ENCODE data around the gene LHX5. TPM values are rescaled to one million over a fixed set of nuclear protein-coding genes. Genes with fewer than 3 reads are reported as not detected.
A peak's percentile ranks its signal among the peaks of the same experiment; 100 is the strongest.
"Not testable (repeated sequence)": the region's sequence is repeated elsewhere in the genome, so short reads cannot be mapped to it uniquely, and the experiment has no call there.

The LHX5 gene
- polyA plus RNA-seq (ENCODE audit: insufficient read length), result not detected

- DNase-seq, result no peak
Measured at GRCh38 chr12:113471619-113472171, at the start of gene LHX5. Gene LHX5 (minus strand): TSS chr12:113471871. CDS start chr12:113471498, 373 bp downstream.

DNA sequence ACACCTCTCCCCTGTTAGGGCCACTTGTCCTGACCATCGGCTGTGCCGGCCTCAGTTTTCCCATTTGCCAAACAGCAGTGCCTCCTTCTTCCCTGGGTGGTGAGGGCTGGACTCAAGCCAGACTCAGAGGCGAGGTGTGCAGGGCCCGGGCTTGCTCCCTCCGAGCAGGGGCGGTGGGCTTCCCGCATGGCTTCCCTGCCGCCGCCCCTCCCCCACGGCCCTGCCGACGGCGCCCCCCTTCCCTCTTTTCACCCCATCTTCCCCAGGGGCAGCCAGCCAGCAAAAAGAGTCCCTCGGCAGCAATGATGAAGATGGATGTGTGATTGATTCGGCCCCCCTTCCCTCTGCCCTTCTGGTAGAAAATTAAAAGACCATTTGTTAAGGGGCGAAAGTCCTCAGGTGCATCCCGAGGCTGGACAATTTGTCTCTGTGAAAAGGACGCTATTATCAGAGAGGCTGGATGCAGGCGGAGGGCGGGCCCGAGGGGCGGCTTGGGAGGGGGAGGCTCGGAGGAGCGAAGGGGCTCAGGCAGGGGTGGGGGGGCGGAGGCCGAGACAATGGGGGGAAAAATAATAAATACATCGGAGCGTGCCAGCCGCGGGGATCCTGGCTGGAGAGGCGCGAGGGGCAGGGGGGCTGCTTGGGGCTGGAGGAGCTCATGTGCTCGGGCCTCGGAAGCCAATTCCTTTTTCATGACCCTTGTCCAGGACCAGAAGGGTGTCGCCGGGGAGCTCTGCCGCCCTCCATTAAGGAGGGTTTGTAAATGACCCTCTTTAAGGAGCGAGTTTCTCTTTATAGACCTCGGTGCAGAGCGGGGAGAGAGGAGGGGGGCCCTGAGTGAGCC is 48.0 kb upstream of the LHX5 start:
- no peak for DNase-seq

DNA sequence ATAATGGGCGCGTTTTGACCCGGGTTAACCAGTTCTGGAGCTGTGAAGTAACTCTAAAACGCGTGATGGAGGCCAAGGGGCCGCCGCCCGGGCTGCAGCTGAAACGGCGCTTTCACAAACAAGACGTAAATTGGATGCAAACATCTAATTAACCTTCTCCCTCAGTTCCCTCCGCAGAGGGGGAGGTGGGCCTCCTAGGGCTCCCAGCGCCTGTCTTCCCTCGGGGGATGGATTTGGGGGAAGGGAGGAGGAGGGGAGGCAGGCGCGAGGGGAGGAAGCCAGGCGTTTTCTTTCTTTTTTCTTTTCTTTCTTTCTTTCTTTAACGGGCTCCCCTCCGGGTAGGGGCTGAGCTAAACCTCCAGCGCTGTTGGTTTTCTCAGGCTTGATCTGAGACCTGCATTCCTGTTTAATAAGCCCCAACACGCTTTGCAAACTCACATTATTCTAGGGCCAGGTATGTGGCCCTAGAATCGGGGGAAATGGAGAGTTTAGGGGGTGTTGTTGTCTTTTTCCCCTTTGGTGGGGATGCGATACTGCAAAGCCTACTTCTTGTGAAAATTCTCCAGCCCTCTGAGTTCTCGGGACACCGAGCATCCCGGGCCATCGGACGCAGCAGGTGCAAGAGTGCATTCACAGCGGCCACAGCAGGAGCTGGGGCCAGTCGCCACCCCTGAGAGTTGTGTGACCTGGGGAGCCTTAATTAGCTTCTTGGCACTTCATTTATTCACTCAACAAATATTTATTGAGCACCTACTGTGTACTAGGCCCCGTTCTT is 43.6 kb upstream of the LHX5 start:
- DNase-seq, result no peak

DNA sequence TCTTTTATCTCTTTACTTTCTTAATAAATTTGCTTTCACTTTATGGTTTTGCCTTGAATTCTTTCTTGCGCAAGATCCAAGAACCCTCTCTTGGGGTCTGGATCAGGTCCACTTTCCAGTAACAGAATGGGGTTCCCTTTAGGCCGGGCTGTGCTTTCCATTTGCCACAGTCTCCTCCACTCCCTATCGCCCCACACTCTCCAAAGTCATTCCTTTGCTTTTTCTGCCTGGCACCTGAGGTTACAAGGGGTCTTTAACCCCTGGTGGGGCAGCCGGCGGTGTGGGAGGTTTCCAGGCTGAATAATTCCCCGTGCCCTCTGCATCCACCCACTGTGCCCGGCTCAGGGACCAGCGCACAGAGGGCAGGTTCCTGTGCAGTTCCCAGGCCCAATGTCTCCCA is 42.9 kb upstream of the LHX5 start:
- DNase-seq, result no peak

DNA sequence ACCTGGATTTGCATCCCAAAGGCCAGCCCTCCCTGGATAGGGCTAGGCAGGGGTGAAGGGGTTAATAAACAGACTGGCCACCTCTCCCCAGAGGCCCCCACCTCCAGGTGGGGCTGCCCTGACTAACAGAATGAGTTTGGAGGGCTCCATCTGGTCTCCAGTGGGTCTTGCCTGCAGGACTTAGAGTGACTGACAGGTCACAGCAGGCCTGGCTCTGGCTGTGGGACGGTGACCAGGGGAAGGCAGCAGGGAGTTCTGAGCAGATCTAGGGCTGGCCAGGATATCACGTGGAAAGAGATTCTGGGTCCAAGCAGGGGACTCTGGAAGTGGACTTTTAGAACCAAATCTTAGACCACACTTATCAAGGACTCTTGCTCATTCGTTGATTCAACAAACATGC is 40.9 kb upstream of the LHX5 start:
- no peak for DNase-seq

- DNase-seq, result no peak
Measured at GRCh38 chr12:113506867-113507266, 35.2 kb upstream of the LHX5 start.

DNA sequence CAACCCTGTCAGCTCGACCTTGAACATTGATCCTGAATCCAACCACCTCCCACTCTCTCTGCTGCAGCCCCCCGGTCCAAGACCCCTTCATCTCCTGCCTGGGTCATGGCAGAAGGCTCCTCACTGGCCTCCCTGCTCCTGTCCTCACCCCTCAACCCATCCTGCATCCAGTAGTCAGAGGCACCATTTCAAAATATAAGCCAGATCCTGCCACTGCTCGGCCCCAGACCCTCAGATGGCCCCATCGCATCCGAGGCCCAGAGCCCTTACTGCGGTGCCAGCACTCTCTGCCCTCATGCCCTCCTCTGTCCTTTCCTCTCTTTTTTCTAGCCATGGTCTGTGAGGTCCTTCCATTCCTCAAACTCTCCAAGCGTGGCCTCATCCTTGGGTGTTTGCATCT is 34.3 kb upstream of the LHX5 start:
- no peak for DNase-seq

DNA sequence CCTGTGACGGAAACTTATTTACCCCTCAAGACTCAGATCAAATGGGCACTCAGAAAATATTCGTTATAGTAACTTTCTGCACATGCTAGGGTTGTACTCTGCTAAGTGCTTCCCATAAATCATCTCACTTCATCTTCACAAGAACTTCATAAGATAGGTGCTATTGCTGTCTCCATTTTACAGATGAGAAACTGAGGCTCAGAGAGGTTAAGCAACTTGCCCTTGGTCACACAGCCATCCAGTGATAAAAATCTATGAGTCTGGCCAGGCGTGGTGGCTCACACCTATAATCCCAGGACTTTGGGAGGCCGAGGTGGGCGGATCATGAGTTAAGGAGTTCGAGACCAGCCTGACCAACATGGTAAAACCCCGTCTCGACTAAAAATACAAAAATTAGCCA is 33.2 kb upstream of the LHX5 start:
- DNase-seq, result no peak

- DNase-seq, result no peak
Measured at GRCh38 chr12:113500782-113501311, 29.2 kb upstream of the LHX5 start.

DNA sequence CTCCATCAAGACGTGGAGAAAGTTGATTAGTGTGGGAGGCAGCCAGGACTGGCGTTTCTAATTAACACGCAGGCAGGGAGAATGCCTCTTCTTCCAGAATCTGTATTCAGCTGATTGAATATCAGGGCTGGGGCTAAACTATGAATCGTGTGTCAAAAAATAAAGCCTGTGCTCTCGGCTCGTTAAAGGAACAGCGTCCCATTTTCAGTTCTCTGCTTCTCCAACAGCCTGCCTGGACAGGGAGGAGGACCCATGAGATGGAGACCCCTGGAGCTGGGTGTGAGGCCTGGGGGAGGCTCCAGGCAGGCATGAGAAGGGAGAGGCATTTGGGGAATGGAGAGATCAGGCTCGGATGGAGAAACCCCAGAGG is 28.6 kb upstream of the LHX5 start:
- no peak for DNase-seq

GRCh38 chr12:113498490-113498889 is 26.8 kb upstream of the LHX5 start:
- DNase-seq, result no peak

- DNase-seq, result no peak
Measured at GRCh38 chr12:113497693-113498092, 26.0 kb upstream of the LHX5 start.

DNA sequence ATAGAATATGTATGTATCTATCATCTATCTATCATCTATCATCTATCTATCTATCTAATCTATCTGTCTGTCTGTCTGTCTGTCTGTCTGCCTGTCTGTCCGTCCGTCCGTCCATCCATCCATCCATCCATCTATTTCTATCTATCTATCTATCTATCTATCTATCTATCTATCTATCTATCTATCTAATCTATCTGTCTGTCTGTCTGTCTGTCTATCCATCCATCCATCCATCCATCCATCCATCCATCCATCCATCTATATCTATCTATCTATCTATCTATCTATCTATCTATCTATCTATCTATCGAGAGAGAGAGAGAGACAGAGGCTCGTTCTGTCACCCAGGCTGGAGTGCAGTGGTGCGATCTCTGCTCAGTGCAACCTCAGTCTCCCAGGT is 24.3 kb upstream of the LHX5 start:
- not testable (repeated sequence) for DNase-seq

DNA sequence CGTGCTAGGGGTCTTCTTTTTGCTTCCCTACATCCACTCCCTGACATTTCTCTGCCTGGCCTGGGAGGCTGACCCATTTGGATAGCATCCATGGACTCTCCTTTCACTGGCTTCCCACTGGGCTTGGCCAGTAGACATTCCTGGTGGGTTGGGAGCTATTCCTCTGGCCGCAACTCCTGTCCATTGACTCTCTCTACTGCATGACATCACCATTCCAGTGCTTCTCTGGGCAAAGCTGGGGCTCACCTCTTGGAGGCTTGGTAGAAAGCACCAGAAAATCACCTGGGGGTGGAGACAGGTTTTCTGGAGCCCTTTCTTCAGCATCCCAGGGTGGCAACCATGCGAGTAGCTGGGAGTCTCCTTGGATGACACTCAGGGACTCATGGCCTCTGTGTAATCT is 16.7 kb upstream of the LHX5 start:
- DNase-seq, result no peak

GRCh38 chr12:113486722-113487121 is 15.1 kb upstream of the LHX5 start:
- no peak for DNase-seq

DNA sequence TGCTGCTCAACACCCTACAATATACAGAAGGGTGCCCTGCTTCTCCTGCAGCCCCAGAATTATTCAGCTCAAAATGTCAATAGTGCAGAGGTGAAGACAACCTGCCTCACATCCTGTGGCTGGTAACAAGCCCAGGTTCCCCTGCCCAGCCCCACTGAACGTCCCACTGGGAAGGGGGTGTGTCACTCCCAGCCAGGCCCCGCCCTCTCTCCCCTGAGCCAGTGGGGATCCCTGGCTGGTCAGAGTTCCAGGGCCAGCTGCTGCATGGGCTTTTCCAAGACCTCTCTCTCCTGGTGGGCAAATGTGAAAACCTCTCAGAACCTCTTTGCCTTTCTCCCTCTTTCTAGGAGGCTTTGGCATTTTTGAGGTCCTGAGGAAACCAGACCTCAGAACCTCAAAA is 13.7 kb upstream of the LHX5 start:
- no peak for DNase-seq

DNA sequence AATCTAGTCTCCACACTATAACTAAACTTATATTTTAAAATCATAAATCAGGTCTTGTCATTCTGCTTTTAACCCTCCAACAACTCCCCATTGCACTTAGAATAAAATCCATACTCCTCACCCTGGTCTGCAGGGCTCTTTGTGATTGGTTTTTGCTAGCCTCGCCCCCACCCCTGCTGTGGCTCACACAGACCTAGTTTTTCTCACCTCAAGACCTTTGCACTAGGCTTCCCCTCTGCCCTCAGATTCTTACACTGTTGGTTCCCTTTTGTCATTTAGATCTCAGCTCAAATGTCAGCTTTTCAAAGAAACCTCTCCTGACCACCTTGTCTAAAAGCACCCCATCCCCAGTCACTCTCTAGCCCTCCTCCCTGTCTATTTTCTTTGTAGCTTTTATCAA is 10.7 kb upstream of the LHX5 start:
- DNase-seq, result no peak

DNA sequence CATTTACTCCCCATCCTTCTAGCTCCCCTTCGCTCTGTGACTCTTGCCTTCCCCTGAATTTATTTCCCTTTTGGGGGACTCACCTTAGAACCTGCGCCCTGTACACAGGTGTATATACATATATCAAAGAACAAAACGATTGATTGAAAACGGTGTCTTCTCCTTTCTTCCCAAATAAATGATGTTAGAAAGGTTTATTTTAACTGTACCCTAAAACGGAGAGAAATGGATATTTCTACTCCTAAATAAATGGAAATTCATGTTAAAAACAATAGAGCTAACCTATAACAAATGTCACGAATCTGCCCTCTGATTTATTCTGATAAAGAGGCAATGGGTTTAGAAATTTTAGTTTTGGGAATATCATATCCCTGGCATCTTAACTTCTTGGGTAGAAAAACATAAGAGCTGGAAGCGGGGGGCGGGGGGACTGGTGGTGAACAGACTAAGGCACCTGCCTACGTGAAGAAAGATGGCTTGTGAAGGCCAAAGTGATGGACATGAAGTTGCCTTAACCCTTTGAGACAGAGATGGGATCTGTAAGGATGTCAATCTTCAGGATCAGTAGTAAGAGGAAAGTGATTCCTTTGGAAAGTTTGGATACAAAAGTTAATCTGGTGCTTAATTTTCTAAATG is 8.8 kb upstream of the LHX5 start:
- no peak for DNase-seq

- peak; percentile 56 for DNase-seq
Measured at GRCh38 chr12:113479590-113480335, 8.1 kb upstream of the LHX5 start.

GRCh38 chr12:113479216-113479589 is 7.5 kb upstream of the LHX5 start:
- no peak for DNase-seq

- DNase-seq, result no peak
Measured at GRCh38 chr12:113478351-113479011, 6.8 kb upstream of the LHX5 start.

DNA sequence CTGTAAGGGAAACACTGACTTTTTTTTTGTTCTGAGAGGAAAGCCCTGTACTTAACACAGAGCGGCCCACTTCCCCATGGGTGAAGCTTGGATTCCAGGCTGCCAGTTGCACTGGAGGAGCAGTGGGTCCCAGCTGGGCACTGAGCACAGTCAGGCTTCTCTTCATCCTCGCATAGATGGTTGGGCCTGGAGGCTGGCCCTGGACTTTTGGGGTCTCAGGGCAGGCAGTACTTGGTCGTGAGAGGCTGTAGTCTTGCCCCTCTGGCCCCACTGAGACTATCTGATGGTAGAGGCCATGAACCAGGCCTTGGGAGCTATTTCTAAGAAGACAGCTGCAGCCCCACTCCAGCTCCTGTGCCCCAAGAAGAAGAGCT is 6.2 kb upstream of the LHX5 start:
- no peak for DNase-seq

All from hindlimb muscle (tissue), 1 donor.